ENCODE results near the gene SEPHS2.

DNA sequence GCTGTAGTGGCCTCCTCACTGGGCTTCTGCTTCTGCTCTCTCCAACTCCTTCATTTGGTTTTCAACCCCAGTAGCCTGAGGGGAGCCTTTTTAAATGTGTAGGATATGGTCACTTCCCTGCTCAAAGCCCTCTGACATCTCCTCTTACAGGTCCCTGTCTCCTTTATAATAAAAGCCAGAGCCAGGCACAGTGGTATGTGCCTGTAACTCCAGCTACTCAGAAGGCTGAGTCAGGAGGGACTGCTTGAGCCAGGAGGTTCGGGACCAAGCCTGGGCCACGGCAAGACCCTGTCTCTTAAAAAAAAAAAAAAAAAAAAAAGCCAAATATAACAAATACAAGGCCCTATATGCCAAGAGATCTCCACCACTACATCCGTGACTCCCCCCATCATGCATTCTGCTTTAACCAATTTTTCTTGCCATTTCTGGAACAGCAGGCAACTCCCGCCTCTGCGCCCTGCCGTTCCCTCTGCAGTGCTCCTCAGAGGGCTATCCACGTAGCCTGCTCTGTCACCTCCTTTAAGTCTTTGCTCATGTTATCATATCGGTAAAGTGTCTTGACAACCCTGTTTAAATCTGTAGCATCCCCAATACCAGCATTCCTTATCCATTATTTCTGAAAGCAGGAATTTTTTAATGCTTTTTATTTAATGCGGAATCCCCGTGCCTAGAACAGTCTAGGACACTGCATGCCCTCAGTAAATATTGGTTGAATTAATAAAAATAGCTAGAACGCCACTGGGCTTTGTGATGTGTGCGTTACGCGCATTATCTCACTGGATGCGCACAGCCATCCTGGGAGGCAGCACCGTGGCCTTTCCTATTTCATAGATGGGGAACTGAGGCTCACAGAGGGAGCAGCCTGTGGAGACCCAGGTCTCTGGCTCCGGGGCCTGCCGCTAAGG lies 28.8 kb downstream of the SEPHS2 start:
- TF ChIP-seq, protein P1, sequence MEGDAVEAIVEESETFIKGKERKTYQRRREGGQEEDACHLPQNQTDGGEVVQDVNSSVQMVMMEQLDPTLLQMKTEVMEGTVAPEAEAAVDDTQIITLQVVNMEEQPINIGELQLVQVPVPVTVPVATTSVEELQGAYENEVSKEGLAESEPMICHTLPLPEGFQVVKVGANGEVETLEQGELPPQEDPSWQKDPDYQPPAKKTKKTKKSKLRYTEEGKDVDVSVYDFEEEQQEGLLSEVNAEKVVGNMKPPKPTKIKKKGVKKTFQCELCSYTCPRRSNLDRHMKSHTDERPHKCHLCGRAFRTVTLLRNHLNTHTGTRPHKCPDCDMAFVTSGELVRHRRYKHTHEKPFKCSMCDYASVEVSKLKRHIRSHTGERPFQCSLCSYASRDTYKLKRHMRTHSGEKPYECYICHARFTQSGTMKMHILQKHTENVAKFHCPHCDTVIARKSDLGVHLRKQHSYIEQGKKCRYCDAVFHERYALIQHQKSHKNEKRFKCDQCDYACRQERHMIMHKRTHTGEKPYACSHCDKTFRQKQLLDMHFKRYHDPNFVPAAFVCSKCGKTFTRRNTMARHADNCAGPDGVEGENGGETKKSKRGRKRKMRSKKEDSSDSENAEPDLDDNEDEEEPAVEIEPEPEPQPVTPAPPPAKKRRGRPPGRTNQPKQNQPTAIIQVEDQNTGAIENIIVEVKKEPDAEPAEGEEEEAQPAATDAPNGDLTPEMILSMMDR (IDR thresholded peaks at IDR 0.05; ENCODE audit: extremely low read depth in 1 of 2, insufficient read depth in 1 of 2, low read depth in 1 of 2, low read length in 2 of 2), result no peak
- TF ChIP-seq EZH2 (IDR thresholded peaks at IDR 0.05; ENCODE audit: borderline replicate concordance, low read depth, low read length, severe bottlenecking) (no peak), POLR2AphosphoS5 (IDR thresholded peaks at IDR 0.05; ENCODE audit: insufficient read depth, low read depth, low read length) (no peak), POLR2A (IDR thresholded peaks at IDR 0.05; ENCODE audit: low read depth, low read length) (no peak), JUN (IDR thresholded peaks at IDR 0.05; ENCODE audit: borderline replicate concordance, insufficient read depth, insufficient read length, low read depth) (no peak)
- TF ChIP-seq, protein P2, sequence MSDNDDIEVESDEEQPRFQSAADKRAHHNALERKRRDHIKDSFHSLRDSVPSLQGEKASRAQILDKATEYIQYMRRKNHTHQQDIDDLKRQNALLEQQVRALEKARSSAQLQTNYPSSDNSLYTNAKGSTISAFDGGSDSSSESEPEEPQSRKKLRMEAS (IDR thresholded peaks at IDR 0.05; ENCODE audit: insufficient read depth, insufficient read length), result no peak
